NCI-H2227 (cell line): ENCODE data around the gene ARHGAP27.
"Not testable (repeated sequence)": the region's sequence is repeated elsewhere in the genome, so short reads cannot be mapped to it uniquely, and the experiment has no call there.

ENCODE experiments used
- DNase-seq: peaks from one replicate; lab custom pipeline; 2025; ENCODE audit not compliant: unreplicated experiment; lab: John Stamatoyannopoulos, UW

ARHGAP27 gene

GRCh38 chr17:45447650-45448049 lies 15.0 kb upstream of the ARHGAP27 start:
- not testable (repeated sequence) for DNase-seq

- not testable (repeated sequence) for DNase-seq
Measured at GRCh38 chr17:45446872-45447625, 14.4 kb upstream of the ARHGAP27 start.

GRCh38 chr17:45445901-45446743 lies 13.5 kb upstream of the ARHGAP27 start:
- not testable (repeated sequence) for DNase-seq

GRCh38 chr17:45444856-45445820 lies 12.5 kb upstream of the ARHGAP27 start:
- DNase-seq, result not testable (repeated sequence)

- not testable (repeated sequence) for DNase-seq
Measured at GRCh38 chr17:45444301-45444700, 11.6 kb upstream of the ARHGAP27 start.

- not testable (repeated sequence) for DNase-seq
Measured at GRCh38 chr17:45443371-45444260, 10.9 kb upstream of the ARHGAP27 start.

- no peak for DNase-seq
Measured at GRCh38 chr17:45441526-45442310, 9.0 kb upstream of the ARHGAP27 start.

GRCh38 chr17:45440839-45441515 lies 8.3 kb upstream of the ARHGAP27 start:
- not testable (repeated sequence) for DNase-seq

- peak; percentile 31 for DNase-seq
Measured at GRCh38 chr17:45440161-45440778, 7.6 kb upstream of the ARHGAP27 start.

- no peak for DNase-seq
Measured at GRCh38 chr17:45438931-45439610, 6.4 kb upstream of the ARHGAP27 start.

- no peak for DNase-seq
Measured at GRCh38 chr17:45437465-45438283, 5.0 kb upstream of the ARHGAP27 start.

- no peak for DNase-seq
Measured at GRCh38 chr17:45436625-45437464, 4.2 kb upstream of the ARHGAP27 start.

- DNase-seq, result no peak
Measured at GRCh38 chr17:45436161-45436560, 3.5 kb upstream of the ARHGAP27 start.

GRCh38 chr17:45435481-45435880 lies 2.8 kb upstream of the ARHGAP27 start:
- DNase-seq, result no peak

GRCh38 chr17:45433159-45433535 lies 477 bp upstream of the ARHGAP27 start:
- no peak for DNase-seq
